Trophoblast cell (in vitro differentiated cells and primary cell): ENCODE data around the gene NOD2.
A peak's percentile ranks its signal among the peaks of the same experiment; 100 is the strongest.

Experiments used
- DNase-seq, 2 donors: peaks; one replicate each; pipeline ENCODE4 v3.0.0-alpha.2; 2016
- H2AFZ ChIP-seq: 2 replicates; pipeline ENCODE4 v1.6.1; 2013; ENCODE audit warnings: low read length, moderate library complexity, mild to moderate bottlenecking; ENCODE audit not compliant: insufficient read depth, poor library complexity
- H2AK5ac ChIP-seq: 2 replicates; pipeline ENCODE4 v1.6.1; 2013; ENCODE audit warnings: mild to moderate bottlenecking, low read length
- H2BK120ac ChIP-seq: 2 replicates; pipeline ENCODE4 v1.6.1; 2013; ENCODE audit warnings: low read length, mild to moderate bottlenecking, moderate library complexity; ENCODE audit not compliant: insufficient read depth, poor library complexity
- H2BK12ac ChIP-seq: 2 replicates; pipeline ENCODE4 v1.6.1; 2013; ENCODE audit warnings: mild to moderate bottlenecking, low read length, moderate library complexity
- H2BK5ac ChIP-seq: 2 replicates; pipeline ENCODE4 v1.6.1; 2013; ENCODE audit warnings: low read length, low read depth, moderate library complexity, mild to moderate bottlenecking; ENCODE audit not compliant: poor library complexity
- H3K14ac ChIP-seq: 2 replicates; pipeline ENCODE4 v1.6.1; 2013; ENCODE audit warnings: mild to moderate bottlenecking, low read length
- H3K18ac ChIP-seq: 2 replicates; pipeline ENCODE4 v1.6.1; 2013; ENCODE audit warnings: mild to moderate bottlenecking, low read length
- H3K23ac ChIP-seq: 2 replicates; pipeline ENCODE4 v1.6.1; 2013; ENCODE audit warnings: low read length
- H3K27ac ChIP-seq: 2 replicates; pipeline ENCODE4 v1.5.1; 2013; ENCODE audit warnings: low read depth, mild to moderate bottlenecking, inconsistent platforms, low read length, moderate library complexity
- H3K27me3 ChIP-seq: 2 replicates; pipeline ENCODE4 v1.6.1; 2013; ENCODE audit warnings: inconsistent platforms, mild to moderate bottlenecking, low read length, moderate library complexity; ENCODE audit not compliant: insufficient read depth
- H3K36me3 ChIP-seq, 2 experiments: 1 replicate in 1 of 2; 2 replicates in 1 of 2; pipeline ENCODE4 v1.6.1; 2013; ENCODE audit warnings: low read length in 2 of 2, mild to moderate bottlenecking in 2 of 2, moderate library complexity in 1 of 2; ENCODE audit not compliant: insufficient read depth in 2 of 2, control insufficient read depth in 1 of 2
- H3K4ac ChIP-seq: 2 replicates; pipeline ENCODE4 v1.6.1; 2013; ENCODE audit warnings: low read depth, mild to moderate bottlenecking, low read length, moderate library complexity
- H3K4me1 ChIP-seq, 2 experiments: 1 replicate in 1 of 2; 2 replicates in 1 of 2; pipeline ENCODE4 v1.6.1; 2013; ENCODE audit warnings: low read length in 2 of 2, mild to moderate bottlenecking in 2 of 2, moderate library complexity in 1 of 2; ENCODE audit not compliant: insufficient read depth in 2 of 2, control insufficient read depth in 1 of 2
- H3K4me2 ChIP-seq: 2 replicates; pipeline ENCODE4 v1.6.1; 2013; ENCODE audit warnings: inconsistent platforms, mild to moderate bottlenecking, low read length, moderate library complexity
- H3K4me3 ChIP-seq: 2 replicates; pipeline ENCODE4 v1.5.1; 2013; ENCODE audit warnings: mild to moderate bottlenecking, low read depth, low read length, inconsistent platforms
- H3K79me1 ChIP-seq: one replicate; pipeline ENCODE4 v1.6.1; 2013; ENCODE audit warnings: low read length
- H3K79me2 ChIP-seq: 2 replicates; pipeline ENCODE4 v1.6.1; 2013; ENCODE audit warnings: low read length, mild to moderate bottlenecking; ENCODE audit not compliant: control insufficient read depth, insufficient read depth, poor library complexity
- H3K9ac ChIP-seq: 2 replicates; pipeline ENCODE4 v1.6.1; 2013; ENCODE audit warnings: mild to moderate bottlenecking, low read length
- H3K9me3 ChIP-seq: 2 replicates; pipeline ENCODE4 v1.6.1; 2013; ENCODE audit warnings: low read depth, mild to moderate bottlenecking, control low read depth, inconsistent platforms, low read length; ENCODE audit not compliant: insufficient read depth
- H4K12ac ChIP-seq: 2 replicates; pipeline ENCODE4 v1.6.1; 2013; ENCODE audit warnings: low read depth, mild to moderate bottlenecking, low read length, moderate library complexity
- H4K8ac ChIP-seq: 2 replicates; pipeline ENCODE4 v1.6.1; 2013; ENCODE audit warnings: low read depth, mild to moderate bottlenecking, low read length, moderate library complexity
- H4K91ac ChIP-seq: one replicate; pipeline ENCODE4 v1.6.1; 2013; ENCODE audit warnings: low read depth, mild to moderate bottlenecking, low read length, moderate library complexity
- WGBS: extraction: QIAGEN DNeasy Blood & Tissue Kit; methylation state at CpG from one replicate; pipeline ENCODE4 v1.1.7; 2013; ENCODE audit warnings: missing lambda C conversion rate; ENCODE audit not compliant: insufficient read length, insufficient coverage; ENCODE audit errors: extremely low coverage; 5-methylcytosine and 5-hydroxymethylcytosine counted together

Gene NOD2

DNA sequence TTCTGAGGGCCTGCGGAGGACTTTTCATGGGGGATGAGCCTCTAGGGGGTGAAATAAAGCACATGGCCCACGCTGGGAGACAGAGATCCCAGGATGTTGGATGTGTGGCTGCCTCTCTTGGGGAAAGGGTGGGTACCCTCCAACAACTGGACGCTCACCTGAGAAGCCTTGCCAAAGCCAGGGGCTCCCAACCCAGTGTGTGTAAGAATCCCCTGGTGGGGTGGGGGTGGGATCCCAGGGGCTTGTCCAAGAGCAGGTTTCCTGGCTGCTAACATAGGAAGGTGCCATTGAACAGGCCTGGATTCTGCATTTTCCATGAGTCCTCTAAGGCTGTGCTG is 12.9 kb upstream of the NOD2 start:
- H3K18ac ChIP-seq = no peak overlapping the region
- H2BK12ac ChIP-seq = no peak overlapping the region
- H3K36me3 ChIP-seq = no peaks in the 10 kb centered on the region
- no peak overlapping the region for H3K4me2 ChIP-seq
- H2AFZ ChIP-seq = no peak overlapping the region
- WGBS = no CpG with 5 or more reads among the region's 3 CpGs
- H4K91ac ChIP-seq = no peak overlapping the region
- no peak overlapping the region for H3K27ac ChIP-seq
- peaks cover 5 to 8% of the 10 kb centered on the region in 2 experiments for H3K4me1 ChIP-seq
- H3K4ac ChIP-seq = no peak overlapping the region
- H2BK5ac ChIP-seq = no peak overlapping the region
- H3K79me1 ChIP-seq = no peaks in the 10 kb centered on the region
- H3K27me3 ChIP-seq = no peaks in the 10 kb centered on the region
- no peak overlapping the region for H4K8ac ChIP-seq
- no peaks in the 10 kb centered on the region for H3K9me3 ChIP-seq
- no peak overlapping the region for H3K23ac ChIP-seq
- H4K12ac ChIP-seq = no peak overlapping the region
- no peak overlapping the region for H3K4me3 ChIP-seq
- no peak overlapping the region for H3K9ac ChIP-seq
- DNase-seq = no peak
- no peak overlapping the region for H2AK5ac ChIP-seq
- H3K14ac ChIP-seq = no peak overlapping the region
- no peaks in the 10 kb centered on the region for H3K79me2 ChIP-seq
- H2BK120ac ChIP-seq = no peak overlapping the region

DNA sequence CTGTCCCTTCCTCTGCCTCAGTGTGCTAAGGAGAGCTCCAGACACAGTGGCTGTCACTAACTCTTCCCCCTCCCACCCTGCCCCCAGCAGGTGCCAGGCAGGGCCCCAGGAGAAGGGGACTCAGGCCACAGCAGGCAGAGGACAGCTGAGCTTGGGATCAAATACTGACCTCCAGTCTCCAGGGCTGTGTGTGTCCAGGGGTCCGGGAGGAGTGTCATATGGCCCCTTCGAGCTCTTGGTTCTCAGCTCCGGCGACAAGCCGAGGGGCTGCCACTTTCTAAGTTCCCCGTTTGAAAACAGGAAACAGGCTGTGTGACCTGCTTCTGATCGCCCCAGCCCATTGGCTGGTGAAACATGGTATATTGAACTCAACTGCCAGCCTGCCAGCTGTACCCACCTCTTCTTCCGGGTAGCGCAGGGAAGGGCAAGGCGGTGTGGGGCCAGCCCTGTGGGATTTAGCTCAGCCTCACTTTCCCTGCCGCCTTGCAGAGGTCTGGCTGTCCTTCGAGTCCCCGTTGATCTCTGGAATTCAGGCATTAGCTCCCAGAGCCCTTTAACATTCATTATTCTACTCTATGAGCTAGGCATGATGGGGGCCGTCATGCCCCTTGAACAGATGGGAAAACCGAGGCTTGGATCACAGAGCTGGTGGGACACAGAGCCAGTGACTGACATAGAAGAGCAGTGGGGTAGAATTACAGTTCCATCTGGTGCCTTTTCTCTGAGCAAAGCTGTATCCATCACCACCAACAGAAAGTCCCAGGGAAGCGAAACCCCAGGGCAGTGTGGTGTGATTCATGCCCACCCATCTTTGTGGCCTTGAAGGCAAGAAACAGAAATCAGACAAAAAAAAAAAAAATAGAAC is 12.2 kb upstream of the NOD2 start, which contains the start of gene SNX20:
TSS of gene SNX20 (minus strand) at position 292 of the 865 bp plus-strand sequence. CDS start 3,786 bp downstream, outside the sequence.
- H3K27ac ChIP-seq = no peak within 1 kb of the TSS
- H3K18ac ChIP-seq = no peak within 1 kb of the TSS
- no peaks in the 10 kb centered on the region for H3K36me3 ChIP-seq
- no peak within 1 kb of the TSS for H2BK5ac ChIP-seq
- H4K8ac ChIP-seq = no peak within 1 kb of the TSS
- H4K91ac ChIP-seq = no peak within 1 kb of the TSS
- H2AFZ ChIP-seq = no peak within 1 kb of the TSS
- no peaks in the 10 kb centered on the region for H3K27me3 ChIP-seq
- H3K4ac ChIP-seq = no peak within 1 kb of the TSS
- no peak for DNase-seq
- H3K4me2 ChIP-seq = no peak within 1 kb of the TSS
- no CpG with 5 or more reads among the region's 16 CpGs for WGBS
- no peaks in the 10 kb centered on the region for H3K9me3 ChIP-seq
- no peak within 1 kb of the TSS for H3K23ac ChIP-seq
- no peak within 1 kb of the TSS for H3K9ac ChIP-seq
- no peak within 1 kb of the TSS for H2BK120ac ChIP-seq
- H3K79me2 ChIP-seq = no peaks in the 10 kb centered on the region
- H3K79me1 ChIP-seq = no peaks in the 10 kb centered on the region
- H3K4me3 ChIP-seq = no peak within 1 kb of the TSS
- H2BK12ac ChIP-seq = no peak within 1 kb of the TSS
- H4K12ac ChIP-seq = no peak within 1 kb of the TSS
- no peak within 1 kb of the TSS for H3K14ac ChIP-seq
- H3K4me1 ChIP-seq = peaks cover 1 to 2% of the 10 kb centered on the region in 2 experiments
- no peak within 1 kb of the TSS for H2AK5ac ChIP-seq

- no peak overlapping the region for H2BK5ac ChIP-seq
- no peak overlapping the region for H4K8ac ChIP-seq
- no peak overlapping the region for H3K4me2 ChIP-seq
- H3K36me3 ChIP-seq = no peaks in the 10 kb centered on the region
- no peak overlapping the region for H3K23ac ChIP-seq
- no peak overlapping the region for H3K4me3 ChIP-seq
- H4K91ac ChIP-seq = no peak overlapping the region
- no peak overlapping the region for H3K9ac ChIP-seq
- no peak overlapping the region for H2AFZ ChIP-seq
- H3K9me3 ChIP-seq = no peaks in the 10 kb centered on the region
- H2AK5ac ChIP-seq = no peak overlapping the region
- H3K27me3 ChIP-seq = no peaks in the 10 kb centered on the region
- H3K79me2 ChIP-seq = no peaks in the 10 kb centered on the region
- H3K4ac ChIP-seq = no peak overlapping the region
- H3K14ac ChIP-seq = no peak overlapping the region
- H3K4me1 ChIP-seq = peaks cover 4% of the 10 kb centered on the region in 2 experiments
- no peaks in the 10 kb centered on the region for H3K79me1 ChIP-seq
- H3K27ac ChIP-seq = no peak overlapping the region
- no peak overlapping the region for H2BK12ac ChIP-seq
- H4K12ac ChIP-seq = no peak overlapping the region
- H3K18ac ChIP-seq = no peak overlapping the region
- H2BK120ac ChIP-seq = no peak overlapping the region
- no CpG with 5 or more reads among the region's 14 CpGs for WGBS
- peak in 1 of 2 donors; percentile 28 for DNase-seq
Measured at GRCh38 chr16:50683689-50684374, 9.6 kb upstream of the NOD2 start.

GRCh38 chr16:50684823-50685461 is 8.5 kb upstream of the NOD2 start:
- H2BK12ac ChIP-seq = no peak overlapping the region
- H4K91ac ChIP-seq = no peak overlapping the region
- no CpG with 5 or more reads among the region's 11 CpGs for WGBS

More at GRCh38 chr16:50684823-50685461, 8.5 kb upstream of the NOD2 start:
- Histone ChIP-seq H3K79me2 (no peaks in the 10 kb centered on the region), H2BK120ac (no peak overlapping the region), H4K12ac (no peak overlapping the region), H3K18ac (no peak overlapping the region), H3K9me3 (no peaks in the 10 kb centered on the region), H3K4me3 (no peak overlapping the region), H3K4me1 (peaks cover 4% of the 10 kb centered on the region in 2 experiments), H3K27me3 (no peaks in the 10 kb centered on the region), H3K27ac (no peak overlapping the region), H4K8ac (no peak overlapping the region), H3K23ac (no peak overlapping the region), H3K14ac (no peak overlapping the region), H3K9ac (no peak overlapping the region), H3K79me1 (no peaks in the 10 kb centered on the region), H2AK5ac (no peak overlapping the region), H3K36me3 (no peaks in the 10 kb centered on the region), H3K4me2 (no peak overlapping the region), H2BK5ac (no peak overlapping the region), H2AFZ (no peak overlapping the region), H3K4ac (no peak overlapping the region)
- peak; percentile 64 to 76 for DNase-seq
